Hepatic stellate cell (primary cell): Measurements from ENCODE around the gene MOB3A.

Experiments used
- DNase-seq: peaks from one replicate; pipeline ENCODE4 v3.0.0; 2011; ENCODE audit warnings: low spot score

Gene MOB3A

DNA sequence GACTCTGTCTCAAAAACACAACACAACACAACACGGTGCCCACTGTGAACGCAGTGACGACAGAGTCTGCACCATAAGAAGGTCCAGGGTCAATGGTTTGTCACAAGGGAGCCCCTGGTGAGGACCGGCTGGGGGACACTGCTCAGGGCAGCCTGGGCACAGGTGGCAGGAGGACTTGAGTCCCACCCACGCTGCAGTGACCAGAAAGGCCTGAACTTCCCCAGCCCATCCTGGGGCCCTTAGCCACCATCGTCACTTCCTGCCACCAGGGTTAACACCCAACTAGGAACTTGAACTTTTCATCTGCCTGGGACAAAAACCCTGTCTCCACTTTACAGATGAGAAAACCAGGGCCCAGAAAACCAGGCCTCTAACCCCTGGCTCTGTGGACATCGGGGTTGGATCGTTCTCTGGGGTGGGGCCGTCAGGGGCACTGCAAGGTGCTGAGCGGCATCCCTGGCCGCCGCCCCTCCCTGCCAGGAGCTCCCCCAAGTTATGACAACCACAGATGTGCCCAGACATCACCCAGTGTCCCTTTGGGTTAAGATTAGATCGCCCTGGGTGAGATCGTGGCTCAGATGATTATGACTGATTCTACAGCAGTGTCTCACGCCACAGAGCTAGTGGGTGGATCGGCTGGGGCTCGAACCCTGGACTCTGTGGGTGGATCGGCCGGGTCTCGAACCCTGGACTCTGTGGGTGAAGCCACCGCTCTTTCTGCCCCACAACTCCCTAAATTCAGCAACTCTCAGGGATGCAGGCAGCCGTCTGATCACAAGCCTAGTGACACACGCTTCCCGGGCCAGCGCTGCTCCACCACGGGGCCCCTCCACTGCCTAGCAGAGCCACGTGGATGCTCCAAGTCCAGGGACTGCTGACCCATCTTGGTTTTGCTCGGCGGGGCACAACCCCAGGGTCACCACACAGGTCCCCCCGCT is 14.0 kb downstream of the MOB3A start:
- DNase-seq = no peak

DNA sequence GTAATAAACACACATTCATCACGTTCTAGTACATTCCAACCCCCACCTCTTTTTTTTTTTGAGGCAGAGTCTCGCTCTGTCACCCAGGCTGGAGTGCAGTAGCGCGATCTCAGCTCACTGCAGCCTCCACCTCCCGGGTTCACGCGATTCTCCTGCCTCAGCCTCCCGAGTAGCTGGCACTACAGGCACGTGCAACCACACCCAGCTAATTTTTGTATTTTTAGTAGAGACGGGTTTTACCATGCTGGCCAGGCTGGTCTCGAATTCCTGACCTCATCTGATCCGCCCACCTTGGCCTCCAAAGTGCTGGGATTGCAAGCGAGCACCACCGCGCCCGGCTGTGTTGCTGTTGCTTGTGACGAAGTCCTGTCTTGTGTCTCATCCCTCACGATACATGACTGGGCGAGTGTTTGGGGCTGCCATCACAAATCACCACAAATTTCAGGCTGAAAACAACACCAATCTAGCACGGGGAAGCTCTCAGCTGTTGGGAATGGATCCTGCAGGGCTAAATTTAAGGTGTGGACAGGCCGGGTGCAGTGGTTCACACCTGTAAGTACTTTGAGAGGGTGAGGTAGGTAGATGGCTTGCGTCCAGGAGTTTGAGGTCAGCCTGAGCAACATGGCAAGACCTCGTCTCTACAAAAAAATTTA is 15.7 kb downstream of the MOB3A start:
- no peak for DNase-seq

DNA sequence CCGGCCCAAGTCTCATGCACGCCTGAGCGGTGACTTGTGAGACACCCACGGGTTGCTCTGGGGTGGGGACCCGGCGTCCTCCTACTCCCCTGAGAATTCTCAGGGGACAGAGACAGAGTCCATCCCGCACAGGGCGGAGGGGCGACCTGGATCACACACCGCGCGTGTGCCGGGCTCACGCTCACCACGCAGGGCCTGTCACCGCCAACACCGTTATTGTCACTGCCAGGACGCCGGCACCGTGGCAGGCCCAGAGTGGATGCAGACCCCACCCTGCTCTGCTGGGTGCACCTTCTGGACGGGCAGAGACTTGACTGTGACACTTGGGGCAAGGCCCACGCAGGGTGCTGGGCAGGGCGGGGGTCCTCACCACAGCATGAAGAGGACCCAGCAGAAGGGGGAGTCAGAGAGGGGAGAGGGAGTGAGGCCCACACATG is 16.2 kb downstream of the MOB3A start:
- DNase-seq = no peak

DNA sequence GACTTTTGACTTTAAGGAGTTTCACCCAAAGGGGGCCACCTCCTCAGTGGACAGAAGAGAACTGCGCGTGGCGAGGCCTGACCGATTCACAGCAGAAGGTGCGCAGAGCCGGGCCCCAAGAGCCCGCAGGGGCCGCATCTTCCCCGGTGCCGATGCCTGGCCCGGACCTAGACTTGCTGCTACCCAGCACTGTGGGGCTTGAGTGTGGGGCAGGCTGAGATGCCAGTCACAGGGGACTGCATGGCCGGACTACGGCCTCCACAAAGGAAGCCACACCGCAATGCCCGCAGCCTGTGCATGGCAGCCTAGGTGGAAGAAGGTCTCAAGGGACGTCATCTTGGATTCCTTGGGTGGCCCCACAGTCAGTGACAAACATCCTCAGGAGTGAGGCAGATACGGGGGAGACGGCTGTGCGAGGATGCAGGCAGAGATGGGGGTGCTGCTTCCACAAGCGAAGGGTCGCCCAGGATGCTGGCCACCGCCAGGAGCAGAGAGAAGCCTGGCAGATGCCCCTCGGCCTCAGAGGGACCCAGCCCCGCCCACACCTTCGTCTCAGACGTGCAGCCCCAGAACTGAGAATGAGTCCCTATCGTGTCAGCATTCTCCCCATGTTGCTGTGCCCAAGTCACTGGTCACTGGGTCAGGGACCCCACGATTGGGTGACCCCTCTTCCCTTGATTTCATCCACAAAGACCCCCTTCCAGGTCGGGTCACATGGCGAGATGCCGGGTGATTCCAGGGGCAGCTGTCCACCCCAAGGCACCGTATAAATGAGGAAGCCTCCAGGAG is 16.9 kb downstream of the MOB3A start:
- DNase-seq = no peak

DNA sequence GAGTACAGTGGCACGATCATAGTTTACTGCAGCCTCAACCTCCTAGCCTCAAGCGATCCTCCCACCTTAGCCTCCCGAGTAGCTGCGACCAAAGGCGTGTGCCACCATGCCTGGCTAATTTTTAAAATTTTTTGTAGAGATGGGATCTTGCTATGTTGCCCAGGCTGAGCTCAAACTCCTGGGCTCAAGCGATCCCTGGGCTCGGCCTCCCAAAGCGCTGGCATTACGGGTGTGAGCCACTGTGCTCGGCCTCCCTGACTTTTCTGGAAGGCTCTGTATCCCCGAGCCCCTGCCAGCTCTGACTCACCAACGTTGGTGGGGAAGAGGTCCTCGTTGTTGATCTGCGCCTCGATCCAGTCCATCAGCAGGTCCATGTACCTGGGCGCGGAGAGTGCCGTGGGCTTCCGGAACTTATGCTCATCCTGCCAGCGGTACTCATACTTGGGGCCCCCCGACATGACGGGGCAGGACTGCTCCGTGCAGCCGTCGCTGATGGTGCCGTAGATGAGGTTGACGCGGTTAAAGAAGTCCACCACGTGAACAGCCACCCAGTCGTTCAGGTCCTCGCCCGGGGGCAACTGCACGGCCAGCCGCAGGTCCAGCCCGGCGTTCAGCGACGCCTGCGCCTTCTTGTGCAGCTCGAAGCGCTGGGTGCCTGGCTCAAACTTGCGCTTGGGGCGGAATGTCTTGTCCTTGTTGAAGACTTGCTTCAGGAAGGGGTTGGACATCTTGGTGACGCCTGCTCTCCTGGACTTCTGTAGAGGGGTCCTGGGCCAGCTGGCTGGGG is 18.1 kb downstream of the MOB3A start:
- no peak for DNase-seq

DNA sequence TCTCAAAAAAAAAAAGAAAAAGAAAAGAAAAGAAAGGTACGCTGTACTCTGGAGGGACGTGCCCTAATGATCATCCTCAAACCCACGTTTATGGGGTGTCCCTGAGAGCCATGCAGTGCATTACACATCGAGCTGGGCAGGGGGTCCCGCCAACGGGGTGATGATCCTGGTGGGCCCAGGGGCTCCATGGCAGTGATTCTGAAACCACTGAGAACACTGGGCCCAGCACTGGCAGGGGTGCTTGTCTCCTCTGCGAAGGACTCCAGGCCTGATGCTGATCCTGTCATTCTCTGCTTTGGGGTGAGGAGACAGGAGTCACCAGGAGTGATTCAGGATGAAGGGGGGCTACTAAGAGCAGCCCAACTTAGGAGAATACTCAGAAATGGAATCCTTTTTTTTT is 18.7 kb downstream of the MOB3A start:
- no peak for DNase-seq

DNA sequence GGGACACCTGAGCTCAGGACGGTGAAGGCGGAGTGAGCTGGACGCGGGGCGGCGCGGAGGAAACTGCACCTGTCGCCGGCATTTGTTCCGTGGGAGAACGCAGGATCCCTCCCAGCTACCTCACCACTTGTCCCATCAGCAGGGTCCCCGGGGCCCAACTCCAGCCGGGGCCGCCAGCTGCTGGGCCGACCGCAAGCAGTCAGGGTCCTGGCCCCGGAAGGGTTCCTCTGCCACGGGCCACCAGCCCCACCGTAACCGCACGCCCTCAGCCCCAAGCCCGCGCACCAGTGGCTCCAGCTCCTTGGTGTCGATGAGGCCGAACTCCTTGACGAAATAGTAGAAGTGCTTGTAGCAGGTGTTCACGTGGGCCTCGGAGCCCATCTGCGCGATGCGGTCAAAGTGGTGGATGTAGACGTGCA is 19.6 kb downstream of the MOB3A start:
- DNase-seq = no peak

DNA sequence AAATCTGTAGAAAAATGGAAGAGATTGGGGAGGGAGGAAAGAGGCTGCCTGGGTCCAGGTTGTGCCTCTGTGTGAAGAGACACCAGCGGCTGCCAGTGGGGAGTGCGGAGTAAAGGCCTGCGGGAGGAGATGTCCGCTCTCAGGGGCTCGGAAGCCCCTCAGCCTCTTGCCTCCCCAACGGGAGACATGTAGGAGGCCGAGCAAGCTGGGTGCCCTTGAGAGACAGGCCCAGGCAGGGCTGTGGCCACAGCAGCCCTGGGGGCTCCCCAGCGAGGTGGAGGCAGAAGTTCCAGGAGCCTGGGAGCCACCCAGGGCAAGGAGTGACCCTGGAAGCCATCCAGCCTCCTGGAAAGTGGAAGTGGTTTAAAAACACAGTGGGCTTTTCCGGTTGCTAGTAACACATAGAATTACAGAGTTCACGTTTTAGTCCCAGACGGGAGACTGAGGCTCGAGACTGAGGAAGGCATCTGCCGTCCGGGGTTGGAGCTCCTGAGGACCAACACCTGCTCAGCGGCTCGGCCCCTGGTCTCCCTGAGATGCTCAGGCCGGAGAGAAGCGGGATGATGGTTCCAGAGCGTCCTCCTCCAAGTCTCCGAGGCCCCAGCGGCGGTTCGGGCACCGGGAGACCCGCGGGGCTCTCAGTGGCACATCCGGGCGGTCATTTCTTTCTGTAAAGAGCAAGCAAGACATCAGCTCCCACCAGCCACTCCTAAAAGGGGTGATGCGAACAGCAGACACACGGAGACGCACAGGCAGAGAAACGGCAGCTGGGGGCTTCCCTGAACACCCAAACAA is 23.2 kb downstream of the MOB3A start:
- no peak for DNase-seq

DNA sequence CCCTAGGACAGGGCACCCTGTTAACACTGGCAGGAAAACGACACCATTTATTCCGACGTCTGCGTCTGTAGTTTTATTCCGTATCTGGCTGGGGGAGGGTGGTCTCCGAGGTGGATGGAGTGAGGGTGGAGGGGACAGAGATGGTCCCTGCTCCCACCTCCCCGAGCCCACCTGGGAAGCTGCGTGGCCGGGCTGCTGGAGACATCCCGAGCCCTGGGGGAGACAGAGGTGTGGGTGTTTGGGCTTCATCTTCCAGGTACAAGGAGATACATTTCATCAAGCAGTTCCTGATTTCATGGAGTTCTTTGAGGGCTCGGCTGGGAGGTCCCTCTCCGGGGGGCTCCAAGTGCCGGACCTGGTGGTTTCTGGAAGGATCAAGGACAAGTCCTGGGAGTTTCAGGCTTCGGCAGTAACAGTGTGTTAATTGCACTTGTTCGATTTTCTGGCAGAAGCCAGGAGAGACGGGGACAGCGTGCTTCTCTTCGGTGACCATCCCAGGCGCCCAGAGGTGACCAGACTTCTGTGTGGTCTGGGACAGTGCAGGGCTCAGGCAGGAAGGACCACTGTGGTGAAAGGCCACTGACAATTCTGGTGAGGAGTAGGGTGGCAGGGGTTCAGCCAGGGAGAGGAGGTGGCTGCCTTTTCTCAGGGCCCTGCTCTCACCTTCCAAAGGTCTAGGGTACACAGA is 25.0 kb downstream of the MOB3A start:
- DNase-seq = no peak

DNA sequence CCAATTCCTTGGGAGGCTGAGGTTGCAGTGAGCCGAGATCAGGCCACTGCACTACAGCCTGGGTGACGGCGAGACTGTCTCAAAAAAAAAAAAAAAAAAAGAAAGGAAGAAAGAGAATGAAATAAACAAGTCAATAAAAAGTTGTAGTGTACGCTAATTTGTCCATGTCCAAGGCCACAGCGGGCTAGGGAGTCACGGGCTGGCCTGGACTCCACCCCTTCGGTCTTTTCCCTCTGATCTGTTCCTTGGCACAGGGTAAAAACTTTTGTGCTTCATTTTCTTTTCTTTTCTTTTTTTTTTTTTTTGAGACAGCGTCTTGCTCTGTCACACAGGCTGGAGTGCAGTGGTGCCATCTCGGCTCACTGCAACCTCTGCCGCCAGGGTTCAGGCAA is 25.7 kb downstream of the MOB3A start:
- no peak for DNase-seq

DNA sequence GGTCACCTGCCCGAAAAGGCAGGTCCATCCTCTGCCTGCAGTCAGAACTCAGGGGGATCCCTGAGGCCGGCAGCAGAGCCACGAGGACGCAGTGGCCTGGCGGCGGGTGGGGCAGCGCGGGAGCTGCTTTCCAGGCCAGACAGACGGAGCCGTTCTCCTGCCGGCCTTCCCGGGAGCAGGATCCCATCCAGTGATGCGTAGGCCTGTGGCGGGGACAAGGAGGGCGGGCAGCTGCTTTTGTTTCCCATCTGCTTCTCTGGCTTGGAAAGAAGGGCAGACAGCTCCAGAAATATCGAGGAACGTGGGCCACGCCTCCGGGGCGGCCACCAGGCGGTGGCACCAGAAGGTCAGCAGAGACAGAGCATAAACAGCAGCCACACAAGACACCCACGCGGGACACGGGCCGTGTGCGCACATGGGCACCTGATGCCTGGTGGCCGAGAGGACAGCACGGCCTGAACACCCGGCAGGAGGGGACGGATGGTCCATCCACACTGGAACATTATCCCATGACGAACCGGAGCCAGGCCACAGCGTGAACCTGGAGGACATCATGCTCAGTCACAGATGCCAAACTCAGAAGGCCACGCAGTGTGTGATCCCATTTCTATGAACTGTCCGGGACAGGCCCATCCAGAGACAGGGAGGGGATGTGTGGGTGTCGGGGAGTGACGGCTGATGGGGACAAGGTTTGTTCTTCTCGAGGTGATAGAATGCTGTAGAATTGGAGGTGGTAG is 31.2 kb downstream of the MOB3A start:
- no peak for DNase-seq

DNA sequence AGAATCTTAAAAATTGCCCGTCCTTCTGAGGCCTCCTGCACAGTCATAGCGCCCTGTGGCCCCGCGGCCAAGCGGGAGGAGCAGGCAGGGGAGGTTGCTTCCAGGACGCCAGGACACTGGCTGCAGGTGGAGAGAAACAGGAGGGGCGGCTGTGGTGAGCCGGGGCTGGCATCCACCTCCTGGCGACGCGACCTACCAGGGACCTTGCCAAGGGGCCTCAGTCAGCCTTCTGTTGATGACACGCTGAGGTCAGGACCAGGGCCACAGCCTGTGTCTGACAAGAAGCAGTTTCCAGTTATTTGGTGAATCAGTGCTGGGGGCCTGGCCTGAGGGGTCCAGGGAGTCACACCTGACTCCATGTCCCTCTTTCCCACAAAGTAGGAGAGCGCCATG is 31.7 kb downstream of the MOB3A start:
- no peak for DNase-seq

DNA sequence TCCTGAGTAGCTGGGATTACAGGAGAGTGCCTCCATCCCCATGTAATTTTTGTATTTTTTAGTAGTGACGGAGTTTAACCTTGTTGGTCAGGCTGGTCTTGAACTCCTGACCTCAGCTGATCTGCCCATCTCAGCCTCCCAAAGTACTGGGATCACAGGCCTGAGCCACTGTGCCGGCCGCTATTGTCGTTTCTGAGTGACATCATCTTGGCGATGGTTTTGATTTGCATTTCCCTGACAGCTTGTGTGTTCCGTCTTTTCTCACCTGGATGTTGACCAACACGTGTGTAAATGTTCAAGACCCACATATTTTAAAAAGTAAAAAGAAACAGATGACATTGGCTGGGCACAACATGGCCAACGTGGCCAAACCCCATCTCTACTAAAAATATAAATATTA is 32.3 kb downstream of the MOB3A start:
- DNase-seq = no peak

DNA sequence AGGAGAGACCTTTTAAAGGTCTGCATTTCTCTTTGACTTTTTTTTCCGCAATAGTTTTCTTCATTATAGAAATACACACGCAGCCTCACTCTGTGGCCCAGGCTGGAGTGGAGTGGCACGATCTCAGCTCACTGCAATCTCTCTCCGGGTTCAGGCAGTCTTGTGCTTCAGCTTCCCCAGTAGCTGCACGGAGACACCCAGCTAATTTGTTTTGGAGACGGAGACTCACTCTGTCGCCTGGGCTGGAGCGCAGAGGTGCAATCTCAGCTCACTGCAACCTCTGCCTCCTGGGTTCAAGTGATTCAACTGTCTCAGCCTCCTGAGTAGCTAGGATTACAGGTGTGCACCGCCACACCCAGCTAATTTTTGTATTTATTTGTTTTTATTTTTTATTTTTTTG is 33.4 kb downstream of the MOB3A start:
- DNase-seq = no peak

DNA sequence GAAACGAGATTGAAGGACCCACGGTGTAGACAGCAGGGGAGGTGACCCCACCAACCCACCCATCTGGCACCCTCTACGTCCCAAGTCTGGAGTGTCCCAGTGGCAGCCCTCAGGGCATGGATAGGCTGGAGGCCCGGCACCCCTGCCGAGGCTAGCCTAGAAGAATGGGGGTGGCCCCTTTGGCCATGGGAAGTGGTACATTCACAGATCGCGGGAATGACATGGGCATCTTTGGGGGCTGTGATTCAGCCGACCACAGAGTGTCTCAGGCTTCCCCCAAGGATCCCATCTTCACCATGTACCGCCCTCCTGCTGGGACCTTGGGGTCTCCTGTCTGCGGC is 33.8 kb downstream of the MOB3A start:
- DNase-seq = no peak

DNA sequence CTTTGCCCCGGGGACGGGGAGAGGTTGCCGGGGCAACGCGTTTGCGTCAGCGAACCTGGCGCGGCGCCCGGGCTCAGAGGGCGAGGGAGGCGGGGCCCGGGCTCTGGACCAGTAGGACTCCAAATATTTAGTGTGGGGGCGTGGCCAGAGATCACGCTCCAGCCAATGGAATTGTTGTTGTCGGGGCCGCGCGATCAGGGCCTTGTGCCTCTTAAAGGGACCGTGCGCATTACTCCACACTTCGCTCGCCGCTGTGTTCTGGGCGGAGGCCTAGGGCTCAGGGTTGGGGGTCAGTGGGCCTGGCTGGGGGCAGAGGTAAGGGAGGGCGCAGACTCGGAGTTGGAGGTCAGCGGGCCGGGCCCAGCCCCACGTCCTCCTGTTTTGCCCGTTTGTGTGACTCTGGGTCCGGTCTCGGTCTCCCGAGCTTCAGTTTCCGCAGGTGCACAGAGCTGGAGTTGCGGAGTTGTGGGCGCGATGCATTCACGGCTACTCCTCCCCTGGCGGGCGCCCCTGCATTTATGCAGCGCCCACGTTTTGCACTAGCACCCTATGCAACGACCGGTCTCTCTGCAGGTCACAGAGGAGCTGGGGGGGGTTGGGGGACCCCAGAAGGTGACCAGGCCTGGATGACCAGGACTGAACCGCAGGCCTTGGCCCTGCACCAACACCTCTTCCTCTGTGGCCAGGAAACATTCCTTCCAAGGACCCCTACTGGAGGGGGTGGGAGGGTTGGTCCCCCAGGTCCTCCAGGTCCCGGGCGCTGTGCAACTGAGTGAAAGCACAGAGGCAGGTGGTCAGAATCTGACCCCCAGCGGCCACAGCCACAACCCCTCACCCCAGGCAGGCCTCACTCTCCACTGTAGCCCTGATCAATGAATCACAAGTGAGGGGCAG is 34.4 kb downstream of the MOB3A start:
- peak; percentile 99 for DNase-seq

DNA sequence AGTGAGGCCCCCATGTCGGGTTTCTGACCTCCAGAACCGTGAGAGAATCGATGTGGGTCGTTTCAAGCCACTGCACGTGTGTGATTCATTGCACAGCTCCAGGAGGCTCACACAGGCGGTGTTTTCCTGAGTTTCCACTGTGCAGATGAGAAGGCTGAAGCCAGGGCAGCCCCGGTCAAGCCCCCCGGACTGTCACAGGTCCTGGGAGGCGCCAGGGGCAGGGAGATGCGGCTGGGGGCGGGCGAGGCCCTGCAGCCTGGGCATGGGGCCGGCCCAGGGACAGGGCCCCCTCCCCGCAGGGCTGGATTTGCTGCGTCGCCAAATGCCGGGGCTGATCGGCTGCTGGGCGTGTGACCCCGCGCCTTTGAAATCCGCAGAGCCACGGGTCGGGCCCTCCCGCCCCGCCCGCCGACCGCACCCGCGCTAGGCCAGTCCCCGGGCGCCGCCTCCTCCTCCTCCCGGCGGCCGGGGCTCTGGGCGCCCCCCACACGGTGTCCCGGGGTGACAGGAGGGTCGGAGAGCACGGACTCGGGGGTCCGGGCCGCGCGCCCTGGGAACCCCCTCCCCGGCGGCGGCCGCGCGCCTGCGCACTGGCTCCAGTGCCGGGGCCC is 35.1 kb downstream of the MOB3A start:
- peak; percentile 84 for DNase-seq

DNA sequence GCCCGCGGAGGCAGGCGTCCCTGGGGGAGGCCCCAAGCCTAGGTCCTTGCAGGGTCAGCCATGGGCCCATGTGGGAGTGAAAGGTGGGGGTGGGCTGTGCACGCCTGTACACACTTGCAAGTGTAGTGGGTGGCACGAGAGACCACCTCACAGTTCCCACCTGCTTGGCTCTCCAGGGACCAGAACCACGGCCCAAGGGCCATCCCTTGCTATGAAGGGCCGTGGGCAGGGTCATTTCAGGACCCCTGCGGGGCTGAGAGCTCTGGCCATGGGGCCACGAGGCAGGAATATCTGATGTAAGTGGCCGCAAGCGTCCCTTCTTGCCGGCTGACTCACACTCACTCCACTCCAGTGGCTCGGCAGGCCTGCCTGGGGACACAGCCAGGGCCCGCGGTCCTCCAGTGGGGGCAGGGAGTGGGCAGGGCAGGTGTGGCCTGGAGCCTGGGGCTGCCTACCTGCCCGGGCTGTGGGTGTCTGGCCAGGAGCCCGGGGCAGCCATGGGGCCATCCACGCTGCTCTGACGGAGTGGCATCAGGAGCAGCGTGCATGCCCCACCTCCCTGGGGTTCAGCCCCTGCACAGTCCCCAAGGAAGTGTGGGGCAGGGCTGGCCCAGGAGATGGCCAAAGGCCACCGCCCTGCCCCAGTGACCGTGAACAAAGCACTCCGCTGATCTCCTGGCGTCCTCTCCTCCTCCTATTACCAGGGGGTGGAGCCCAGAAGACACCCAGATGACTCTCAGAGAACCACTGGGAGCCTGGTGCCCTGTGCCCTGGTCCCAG is 36.5 kb downstream of the MOB3A start:
- peak; percentile 79 for DNase-seq
